OCI-M1 (cell line): ENCODE measurements around the gene ADGRG6.
"Not testable (repeated sequence)": the region's sequence is repeated elsewhere in the genome, so short reads cannot be mapped to it uniquely, and the experiment has no call there.

Source experiments
- DNase-seq: peaks from one replicate; lab custom pipeline; 2025; lab: John Stamatoyannopoulos, UW

The ADGRG6 gene

DNA sequence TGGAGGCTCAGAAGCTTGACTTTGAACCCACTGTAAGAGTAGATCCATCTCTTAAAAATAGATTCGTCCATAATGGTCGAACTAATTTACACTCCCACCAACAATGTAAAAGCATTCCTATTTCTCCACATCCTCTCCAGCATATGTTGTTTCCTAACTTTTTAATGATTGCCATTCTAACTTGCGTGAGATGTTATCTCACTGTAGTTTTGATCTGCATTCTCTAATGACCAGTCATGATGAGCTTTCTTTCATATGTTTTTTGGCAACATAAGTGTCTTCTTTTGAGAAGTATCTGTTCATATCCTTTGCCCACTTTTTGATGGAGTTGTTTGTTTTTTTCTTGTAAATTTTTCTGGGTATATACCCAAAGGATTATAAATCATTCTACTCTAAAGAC lies 44.4 kb downstream of the ADGRG6 start:
- not testable (repeated sequence) for DNase-seq

DNA sequence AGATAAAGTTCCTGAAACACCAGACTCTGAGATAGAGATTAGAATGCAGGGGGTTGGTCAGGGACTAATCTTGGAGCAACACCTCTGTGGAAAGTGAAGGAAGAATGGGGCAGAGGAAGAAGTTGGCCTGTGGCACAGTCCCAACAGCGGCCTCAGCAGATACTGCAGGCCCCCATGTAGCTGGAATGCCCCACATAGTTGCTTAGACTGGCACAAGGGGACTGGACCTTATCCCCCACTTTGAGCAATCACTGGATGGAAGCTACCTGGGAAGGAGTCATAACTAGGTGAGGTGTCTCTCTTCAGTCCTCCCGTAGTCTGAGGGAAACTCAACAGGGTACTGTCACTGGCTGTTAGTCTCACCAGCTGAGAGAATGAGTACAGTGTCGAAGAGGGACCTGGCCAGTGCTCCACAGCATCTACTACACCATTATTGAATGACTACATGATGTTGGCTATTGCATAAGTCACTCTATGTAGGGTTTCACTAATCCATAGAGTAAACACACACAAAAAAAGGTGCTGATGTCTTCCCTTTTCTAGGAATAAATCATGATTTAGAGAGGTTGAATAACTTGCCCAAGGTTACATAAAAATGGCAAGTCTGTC lies 47.5 kb downstream of the ADGRG6 start:
- peak; percentile 44 for DNase-seq

DNA sequence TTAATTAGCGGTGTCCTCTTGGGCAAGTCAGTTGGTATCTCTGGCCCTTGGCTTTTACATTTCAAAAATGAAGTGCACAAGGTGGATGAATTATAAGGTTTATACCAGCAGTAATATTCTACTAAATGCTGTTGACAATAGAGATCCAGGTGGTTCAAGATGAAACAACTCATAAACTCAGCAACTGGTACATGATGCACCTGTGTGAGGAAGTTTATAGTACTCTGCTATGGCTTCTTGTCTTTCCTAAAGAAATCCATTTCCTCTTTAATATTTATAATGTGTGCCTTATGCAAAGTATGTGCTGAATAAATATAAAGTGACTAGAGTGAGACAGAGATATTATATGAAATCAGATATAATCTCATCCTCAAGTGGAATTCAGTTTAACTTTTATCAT lies 48.5 kb downstream of the ADGRG6 start:
- DNase-seq: no peak

- no peak for DNase-seq
Observed at GRCh38 chr6:142353690-142354089, 51.9 kb downstream of the ADGRG6 start.

DNA sequence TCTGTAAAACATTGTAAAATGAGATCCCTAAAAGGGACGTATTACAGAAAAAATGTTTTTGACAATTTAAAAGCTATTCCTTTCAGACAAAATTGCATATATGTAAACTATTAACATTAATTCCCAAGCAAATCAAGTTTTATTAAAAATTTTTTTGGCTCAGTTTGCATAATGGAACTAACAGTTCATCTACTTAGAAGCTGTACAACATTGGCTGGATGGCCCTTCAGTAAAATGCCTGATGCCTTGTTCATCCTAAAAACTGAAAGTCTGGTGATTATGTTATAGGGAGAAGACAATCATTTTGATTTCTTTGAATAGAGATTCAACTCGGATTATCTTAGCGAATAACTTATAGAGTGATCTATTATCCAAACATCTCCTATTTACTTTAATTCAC lies 52.8 kb downstream of the ADGRG6 start:
- DNase-seq: no peak

DNA sequence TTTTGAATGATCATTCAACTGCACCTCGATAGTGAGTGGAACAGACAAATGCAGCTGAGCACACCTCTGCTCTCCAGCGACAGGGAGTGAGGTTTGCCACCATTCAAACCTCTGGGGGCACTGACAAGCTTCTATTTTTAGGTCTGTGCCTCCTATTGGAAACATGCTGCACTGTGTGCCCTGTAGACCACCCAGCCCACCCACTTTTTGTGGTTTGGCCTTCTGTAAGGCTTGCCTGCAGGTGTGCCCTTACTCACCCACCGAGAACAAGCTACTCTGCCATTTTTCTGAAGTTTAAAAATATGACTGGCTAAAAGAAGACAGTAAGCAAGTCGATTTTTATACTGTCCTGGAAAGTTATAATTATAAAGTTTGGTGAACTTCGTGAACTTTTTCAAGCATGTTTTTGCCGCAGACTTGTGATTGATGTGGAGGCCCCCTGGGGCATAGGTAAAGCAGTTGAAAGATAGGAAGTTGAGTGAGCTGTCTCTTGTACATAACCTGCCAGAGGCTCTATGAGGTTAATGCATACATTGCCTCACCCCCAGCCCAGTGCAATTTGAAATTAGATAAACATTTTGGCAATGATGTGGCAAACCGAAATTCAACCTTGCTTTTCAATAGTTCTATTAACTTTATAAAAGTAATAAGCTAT lies 53.8 kb downstream of the ADGRG6 start:
- DNase-seq: no peak

- peak; percentile 30 for DNase-seq
Observed at GRCh38 chr6:142356201-142356883, 54.5 kb downstream of the ADGRG6 start.

DNA sequence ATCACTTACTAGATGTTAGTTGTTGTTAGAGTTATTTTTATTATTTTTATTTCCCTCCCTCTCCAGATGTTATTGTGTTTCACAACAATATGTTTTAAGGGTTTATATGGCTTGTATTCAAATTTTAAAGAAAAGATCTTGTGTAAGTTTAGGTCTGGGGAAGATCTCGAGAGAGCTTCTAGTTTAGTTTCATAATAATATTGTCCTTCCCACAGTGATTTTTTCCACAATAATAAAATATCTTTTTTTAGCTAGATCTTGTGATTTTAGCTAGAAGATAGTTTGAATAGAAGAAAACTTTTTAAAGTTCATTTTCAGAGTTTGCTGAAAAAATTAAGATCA lies 55.0 kb downstream of the ADGRG6 start:
- DNase-seq: no peak

- no peak for DNase-seq
Observed at GRCh38 chr6:142357879-142358278, 56.1 kb downstream of the ADGRG6 start.

- peak; percentile 31 for DNase-seq
Observed at GRCh38 chr6:142359271-142359960, 57.6 kb downstream of the ADGRG6 start.

DNA sequence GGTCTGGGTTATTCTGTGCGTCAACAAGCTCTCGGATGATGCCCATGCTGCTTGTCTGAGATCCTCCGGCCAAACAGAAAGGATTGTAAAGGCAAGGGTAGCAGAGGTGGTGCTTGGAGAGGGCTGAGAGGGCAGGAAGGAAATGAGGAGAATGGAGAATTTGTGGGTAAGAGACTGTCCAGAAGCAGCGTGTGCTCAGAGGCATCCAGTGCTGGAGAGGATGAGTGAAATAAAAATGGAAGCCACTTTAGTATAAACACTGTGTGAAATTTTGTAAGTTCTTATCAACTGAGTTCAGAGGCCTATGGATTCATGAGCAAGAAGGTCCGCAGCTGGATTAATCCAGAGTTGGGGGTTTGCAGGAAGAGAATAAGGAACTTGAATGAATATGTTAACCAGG lies 59.5 kb downstream of the ADGRG6 start:
- no peak for DNase-seq

GRCh38 chr6:142361779-142362750 lies 60.3 kb downstream of the ADGRG6 start:
- no peak for DNase-seq

- no peak for DNase-seq
Observed at GRCh38 chr6:142367061-142367460, 65.3 kb downstream of the ADGRG6 start.

DNA sequence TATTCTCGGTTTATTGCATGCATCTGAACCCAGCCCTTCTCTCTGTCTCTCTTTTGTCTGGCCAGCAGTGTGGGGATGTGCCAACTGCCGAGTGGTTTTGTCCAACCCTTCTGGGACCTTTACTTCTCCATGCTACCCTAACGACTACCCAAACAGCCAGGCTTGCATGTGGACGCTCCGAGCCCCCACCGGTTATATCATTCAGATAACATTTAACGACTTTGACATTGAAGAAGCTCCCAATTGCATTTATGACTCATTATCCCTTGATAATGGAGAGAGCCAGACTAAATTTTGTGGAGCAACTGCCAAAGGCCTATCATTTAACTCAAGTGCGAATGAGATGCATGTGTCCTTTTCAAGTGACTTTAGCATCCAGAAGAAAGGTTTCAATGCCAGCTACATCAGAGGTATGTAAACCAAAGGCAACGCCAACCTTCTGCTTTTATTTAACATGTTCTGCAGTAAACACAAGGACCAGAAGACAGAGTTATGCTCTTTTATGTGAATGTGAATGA lies 65.8 kb downstream of the ADGRG6 start:
- DNase-seq: no peak

- DNase-seq: no peak
Observed at GRCh38 chr6:142369266-142369665, 67.5 kb downstream of the ADGRG6 start.

DNA sequence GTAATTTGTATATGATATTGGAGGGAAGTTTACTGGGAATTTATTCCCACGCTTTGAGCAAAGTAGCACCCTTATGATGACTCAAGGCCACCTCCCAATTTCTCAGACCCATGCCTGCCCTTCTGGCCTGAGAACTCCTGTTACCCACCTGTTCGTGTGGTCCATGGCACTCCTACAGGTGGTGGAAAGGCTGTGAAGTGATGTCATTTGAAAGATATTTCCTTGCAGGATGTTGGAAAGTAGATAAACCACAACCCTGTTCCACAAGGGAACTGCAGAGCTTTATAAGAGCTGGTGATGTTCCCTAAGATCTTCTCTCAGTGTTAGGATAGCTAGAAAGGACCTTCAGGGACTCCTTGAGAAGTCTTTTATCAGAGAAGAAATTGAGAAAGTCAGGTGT lies 70.5 kb downstream of the ADGRG6 start:
- DNase-seq: no peak

DNA sequence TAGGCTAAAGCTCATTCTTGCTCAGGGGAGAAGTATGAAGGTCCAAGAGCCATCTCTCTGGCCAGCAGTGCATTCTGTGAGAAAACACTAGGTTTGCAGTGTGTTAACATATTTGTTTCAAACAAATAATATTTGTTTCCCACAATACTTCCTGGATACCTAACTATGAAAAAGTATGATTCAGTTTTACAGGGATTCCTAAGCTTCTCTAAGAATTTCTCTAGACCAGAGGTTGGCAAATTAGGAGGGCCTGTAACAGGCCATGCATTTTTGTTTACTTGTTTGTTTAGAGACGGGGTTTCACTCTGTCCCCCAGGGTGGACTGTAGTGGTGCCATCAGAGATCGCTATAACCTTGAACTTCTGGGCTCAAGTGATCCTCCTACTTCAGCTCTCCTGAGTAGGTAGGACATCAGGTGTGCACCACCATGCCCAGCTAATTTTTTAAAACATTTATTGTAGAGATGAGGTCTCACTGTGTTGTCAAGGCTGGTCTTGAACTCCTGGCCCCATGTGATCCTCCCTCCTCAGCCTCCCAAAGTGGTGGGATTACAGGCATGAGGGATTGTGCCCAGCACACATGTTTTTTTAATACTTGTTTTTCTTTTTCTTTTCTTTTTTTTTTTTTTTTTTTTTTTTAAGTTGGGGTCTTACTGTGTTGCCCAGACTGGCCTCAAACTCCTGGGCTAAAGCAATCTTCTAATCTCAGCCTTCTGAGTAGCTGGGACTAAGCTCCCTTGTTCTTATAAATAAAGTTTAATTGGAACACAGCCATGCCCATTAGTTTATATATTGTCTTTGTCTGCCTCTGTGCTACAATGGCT lies 71.7 kb downstream of the ADGRG6 start:
- no peak for DNase-seq

DNA sequence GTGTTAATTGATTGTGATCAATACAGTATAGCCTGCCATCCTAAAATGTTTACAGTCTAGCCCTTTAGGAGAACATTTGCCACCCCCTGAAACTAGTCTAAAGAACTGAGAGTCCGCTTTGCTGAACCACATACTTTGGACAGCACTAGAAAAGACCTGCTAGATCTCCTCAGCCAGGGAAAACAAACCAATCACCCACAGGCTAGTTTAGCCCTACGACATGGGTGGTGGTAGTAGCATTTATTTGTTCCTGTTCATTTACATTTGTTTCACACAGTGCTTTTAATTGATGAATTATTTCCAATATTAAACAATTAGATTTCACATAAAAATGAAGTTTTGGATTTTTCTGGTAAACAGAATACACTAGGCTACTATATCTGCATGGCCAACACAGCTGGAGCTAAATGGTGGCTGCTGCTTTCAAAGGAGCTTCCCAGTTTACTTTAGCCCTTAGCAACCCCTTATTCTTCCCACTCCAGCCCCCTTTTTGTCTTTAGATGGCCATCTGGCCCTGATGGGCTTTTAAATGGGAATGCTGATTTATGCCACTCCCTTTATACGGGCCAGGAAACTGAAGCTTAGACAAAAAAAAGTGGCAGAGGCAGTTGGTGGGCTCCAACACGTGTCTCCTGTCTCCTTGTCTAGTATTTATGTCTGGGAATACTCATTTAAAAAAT lies 72.4 kb downstream of the ADGRG6 start:
- DNase-seq: no peak

DNA sequence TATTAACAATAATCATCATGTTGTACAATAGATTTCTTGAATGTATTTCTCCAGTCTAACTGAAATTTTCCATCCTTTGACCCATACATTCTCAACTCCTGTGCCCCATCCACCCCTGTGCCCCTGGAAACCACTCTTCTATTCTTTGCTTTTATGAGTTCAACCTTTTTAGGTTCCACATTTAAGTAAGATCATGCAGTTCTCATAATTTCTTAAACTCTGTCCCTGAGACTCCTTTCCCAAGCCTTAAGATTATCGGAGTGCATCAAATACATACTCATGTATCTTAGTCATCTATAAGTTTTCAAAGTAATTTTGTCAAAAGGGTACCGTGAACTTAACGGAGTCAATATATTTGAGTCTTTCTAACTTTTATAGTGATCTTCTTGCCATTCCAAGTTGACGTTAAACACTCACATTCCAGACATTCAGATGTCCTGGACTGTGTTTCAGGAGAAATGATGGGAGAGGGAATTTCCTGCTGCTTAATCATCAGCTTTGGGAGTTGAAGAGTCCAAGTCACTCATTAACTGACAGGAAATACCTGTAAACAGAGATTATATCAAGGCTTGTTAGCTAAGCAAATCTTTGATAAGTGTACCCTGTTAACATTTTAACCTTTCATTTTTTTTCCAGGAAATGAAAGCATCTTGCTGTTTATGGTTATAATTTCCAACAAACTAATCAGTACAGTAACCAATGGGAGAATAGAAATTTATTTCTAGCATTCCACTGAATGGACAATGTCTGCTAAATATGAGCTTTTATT lies 73.3 kb downstream of the ADGRG6 start:
- DNase-seq: no peak
